Endothelial cell of umbilical vein (primary cell): ENCODE results near the gene ENTREP1. TPM values are rescaled to one million over a fixed set of nuclear protein-coding genes. Genes with fewer than 3 reads are reported as not detected.

ENCODE experiments used
- BruUV-seq: library from RNA; stranded (reverse); fragments of 400-500 nt; replicated peaks from 2 replicates; lab custom pipeline; 2021; lab: Mats Ljungman, UMichigan
- CTCF ChIA-PET: fragments of 300-600, 350-600 bp; sonication (Branson Sonifier 250); formaldehyde crosslinking; loops from one replicate; lab custom pipeline; 2021; ENCODE audit warnings: antibody characterized with exemption, inconsistent platforms; lab: Charles Lee
- POLR2A ChIA-PET: fragments of 300-600, 350-600 bp; sonication (Branson Sonifier 250); formaldehyde crosslinking; loops from one replicate; lab custom pipeline; 2021; ENCODE audit warnings: antibody characterized with exemption, inconsistent platforms; lab: Charles Lee
- DNase-seq: peaks from one replicate; pipeline ENCODE4 v3.0.0-alpha.2; 2011; ENCODE audit warnings: low read depth, low spot score
- FAIRE-seq: peaks from 2 replicates; lab custom pipeline; 2011; peaks lifted over from hg19 to GRCh38; lab: Jason Lieb, UNC
- H2AFZ ChIP-seq: 2 replicates; pipeline ENCODE4 v1.6.0; 2012; ENCODE audit warnings: low read depth, low read length, control low read depth, inconsistent platforms
- H3K27ac ChIP-seq: 2 replicates; pipeline ENCODE4 v1.5.1; 2011; ENCODE audit warnings: low read depth, mild to moderate bottlenecking, control low read depth, low read length, moderate library complexity; ENCODE audit not compliant: insufficient read depth
- H3K27me3 ChIP-seq, 2 experiments: 2 replicates each; pipeline versions ENCODE4 v1.6.0 to v1.6.1; 2011; ENCODE audit warnings: low read length in 2 of 2, mixed read lengths in 1 of 2; ENCODE audit not compliant: control insufficient read depth in 2 of 2, insufficient read depth in 2 of 2
- H3K36me3 ChIP-seq, 2 experiments: 2 replicates in 1 of 2; 3 replicates in 1 of 2; pipeline ENCODE4 v1.5.1; 2011; ENCODE audit warnings: low read length in 2 of 2, mild to moderate bottlenecking in 1 of 2, moderate library complexity in 1 of 2; ENCODE audit not compliant: control insufficient read depth in 2 of 2, insufficient read depth in 2 of 2; ENCODE audit errors: extremely low read depth in 1 of 2
- H3K4me1 ChIP-seq: 3 replicates; pipeline ENCODE4 v1.5.1; 2011; ENCODE audit warnings: mild to moderate bottlenecking, low read length; ENCODE audit not compliant: control insufficient read depth, insufficient read depth; ENCODE audit errors: extremely low read depth
- H3K4me2 ChIP-seq: 2 replicates; pipeline ENCODE4 v1.6.1; 2011; ENCODE audit warnings: low read length, control low read depth, mixed read lengths; ENCODE audit not compliant: insufficient read depth
- H3K4me3 ChIP-seq, 3 experiments: fragments of 200-600 bp in 1 of 3; sonication (generic), shearing (Covaris generic) in 1 of 3; replicated peaks in 1 of 3; 2 replicates each; pipeline ENCODE4 v1.5.1; 2011 to 2016; ENCODE audit warnings: control low read depth in 3 of 3, low read length in 3 of 3, mild to moderate bottlenecking in 2 of 3, inconsistent platforms in 1 of 3, low read depth in 1 of 3, moderate library complexity in 1 of 3; ENCODE audit not compliant: insufficient read depth in 1 of 3
- H3K79me2 ChIP-seq: 2 replicates; pipeline ENCODE4 v1.6.0; 2012; ENCODE audit warnings: low read length, inconsistent platforms; ENCODE audit not compliant: control insufficient read depth, insufficient read depth
- H3K9ac ChIP-seq: replicated peaks from 2 replicates; pipeline ENCODE3; 2011; ENCODE audit warnings: low read length, control low read depth; ENCODE audit not compliant: insufficient read depth; ENCODE audit errors: extremely low read depth
- H3K9me1 ChIP-seq: replicated peaks from 3 replicates; pipeline ENCODE4 v1.6.0; 2011; ENCODE audit warnings: mild to moderate bottlenecking, low read length; ENCODE audit not compliant: control insufficient read depth, insufficient read depth; ENCODE audit errors: extremely low read depth
- H3K9me3 ChIP-seq: replicated peaks from 2 replicates; pipeline ENCODE4 v1.5.1; 2012; ENCODE audit warnings: low read length, inconsistent platforms; ENCODE audit not compliant: control insufficient read depth, insufficient read depth
- H4K20me1 ChIP-seq: replicated peaks from 2 replicates; pipeline ENCODE3; 2011; ENCODE audit warnings: mild to moderate bottlenecking, low read length; ENCODE audit not compliant: control insufficient read depth, insufficient read depth; ENCODE audit errors: extremely low read depth
- CTCF ChIP-seq, 2 donors: IDR thresholded peaks; 1 replicate in 1 of 2; 2 replicates in 1 of 2; pipeline ENCODE4 v1.5.1; 2011; ENCODE audit warnings: low read length in 2 of 2, mild to moderate bottlenecking in 2 of 2, moderate library complexity in 2 of 2, control low read depth in 1 of 2, inconsistent platforms in 1 of 2, low read depth in 1 of 2; ENCODE audit not compliant: insufficient read depth in 1 of 2; ENCODE audit errors: extremely low read depth in 1 of 2
- EZH2 ChIP-seq: IDR thresholded peaks from 2 replicates; pipeline ENCODE4 v1.6.1; 2012; ENCODE audit warnings: borderline replicate concordance, low read depth, mild to moderate bottlenecking, moderate library complexity, low read length, inconsistent platforms; ENCODE audit not compliant: severe bottlenecking
- FOS ChIP-seq: IDR thresholded peaks from 2 replicates; pipeline ENCODE4 v1.6.1; 2011; ENCODE audit warnings: mild to moderate bottlenecking, low read length, moderate library complexity, borderline replicate concordance; ENCODE audit not compliant: insufficient read depth
- GATA2 ChIP-seq: IDR thresholded peaks from 2 replicates; pipeline ENCODE4 v1.7.0; 2011; ENCODE audit warnings: low read depth, mild to moderate bottlenecking, moderate library complexity, mixed read lengths, low read length; ENCODE audit not compliant: insufficient read length, insufficient read depth
- JUN ChIP-seq: IDR thresholded peaks from 2 replicates; pipeline ENCODE4 v1.6.1; 2011; ENCODE audit warnings: borderline replicate concordance, low read depth; ENCODE audit not compliant: insufficient read length, insufficient read depth
- MYC ChIP-seq: IDR thresholded peaks from one replicate; pipeline ENCODE4 v1.6.1; 2011; ENCODE audit warnings: mild to moderate bottlenecking, low read depth, low read length
- POLR2A ChIP-seq: IDR thresholded peaks from 2 replicates; pipeline ENCODE4 v1.6.1; 2012; ENCODE audit warnings: low read depth, mild to moderate bottlenecking, control low read depth, low read length
- POLR2AphosphoS5 ChIP-seq: IDR thresholded peaks from 2 replicates; pipeline ENCODE4 v1.6.1; 2012; ENCODE audit warnings: low read depth, mild to moderate bottlenecking, control low read depth, low read length, moderate library complexity; ENCODE audit not compliant: insufficient read depth
- dilution Hi-C: fragments of 300-500 bp; cut with MboI; formaldehyde crosslinking; loops from one replicate; pipeline ENCODE4 v1.15.0; 2019; ENCODE audit warnings: low sequenced_read_pairs; ENCODE audit not compliant: extremely low pct_ligation_motif_present
- intact Hi-C: fragments of 100-400 bp; cut with micrococcal nuclease; formaldehyde crosslinking; loops from one replicate; pipeline ENCODE4 v1.10.0; 2022
- polyA plus RNA-seq, 4 experiments: library from polyadenylated mRNA; depleted of rRNA in 3 of 4; stranded (reverse) in 3 of 4; unstranded in 1 of 4; fragments of >200 nt; gene quantifications; 2 replicates each; pipeline versions ENCODE4 v1.2.1 to v1.2.3, GENCODE V29; 2011 to 2012; ENCODE audit warnings: missing spikeins in 1 of 4
- total RNA-seq: library from RNA; stranded (reverse); gene quantifications from 2 replicates; pipeline ENCODE4 v1.2.3, GENCODE V29; 2021
- TF ChIP-seq, protein P1 (sequence below): IDR thresholded peaks from 2 replicates; pipeline ENCODE4 v1.6.1; 2011; ENCODE audit not compliant: insufficient read depth, insufficient read length

The ENTREP1 gene
- total and polyA plus RNA-seq, 2 donors (not counting 3 experiments of a cell fraction or from before 2014, with no cell fraction given) = 7.1 to 13.5 TPM

DNA sequence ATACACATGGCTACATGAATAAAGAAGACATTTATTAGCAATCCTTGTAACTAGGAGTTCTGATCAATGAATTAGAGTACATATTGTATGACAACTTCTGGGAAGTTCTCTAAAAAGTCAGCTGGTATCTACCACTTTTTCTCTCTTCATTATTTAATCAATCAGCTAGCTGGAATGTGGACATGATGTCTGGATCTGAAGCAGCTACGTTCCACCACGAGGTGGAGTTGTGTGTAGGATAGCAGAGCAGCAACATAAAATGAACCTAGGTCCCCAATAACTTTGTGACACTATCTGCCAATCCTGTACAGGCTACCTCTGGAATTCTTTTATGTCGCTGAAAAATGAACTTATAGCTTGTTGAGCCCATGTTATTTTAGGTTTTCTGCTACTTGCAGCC, 32.9 kb upstream of the ENTREP1 start:
- ChIA-PET CTCF (interaction anchor here (1.4 kb wide), 1 partner anchor 257 kb away, joined by 3 read pairs; the partner anchor contains the start of gene FXN), POLR2A (no interaction called here)
- Histone ChIP-seq H3K9me3 (no peaks in the 10 kb centered on the region), H3K4me2 (no peak overlapping the region), H3K27me3 (peaks cover 11 to 18% of the 10 kb centered on the region in 2 experiments), H3K27ac (no peak overlapping the region), H3K9ac (no peak overlapping the region), H2AFZ (no peak overlapping the region), H3K36me3 (no peaks in the 10 kb centered on the region), H3K4me3 (no peak overlapping the region), H3K9me1 (no peaks in the 10 kb centered on the region), H3K4me1 (no peaks in the 10 kb centered on the region), H3K79me2 (no peaks in the 10 kb centered on the region), H4K20me1 (no peaks in the 10 kb centered on the region)
- TF ChIP-seq EZH2 (no peak), GATA2 (no peak), MYC (no peak), CTCF (IDR thresholded peaks at IDR 0.05; ENCODE audit: extremely low read depth in 1 of 2, insufficient read depth in 1 of 2, low read depth in 1 of 2, low read length in 2 of 2) (no peak), JUN (no peak), POLR2A (no peak), POLR2AphosphoS5 (no peak), FOS (no peak)
- TF ChIP-seq, protein P1, sequence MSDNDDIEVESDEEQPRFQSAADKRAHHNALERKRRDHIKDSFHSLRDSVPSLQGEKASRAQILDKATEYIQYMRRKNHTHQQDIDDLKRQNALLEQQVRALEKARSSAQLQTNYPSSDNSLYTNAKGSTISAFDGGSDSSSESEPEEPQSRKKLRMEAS = no peak
- intact Hi-C loops = no loop called here
- no TSS peak for BruUV-seq
- DNase-seq = no peak
- dilution Hi-C loops = no loop called here
- no peak for FAIRE-seq
